C4-2B (cell line): ENCODE results near the gene CDK14.

Experiments
- CTCF ChIP-seq: fragments of 450-650 bp; conservative IDR thresholded peaks from 2 replicates; pipeline ENCODE4 v1.5.1; 2017; ENCODE audit warnings: mild to moderate bottlenecking
- ZFX ChIP-seq: fragments of 450-650 bp; IDR thresholded peaks from 2 replicates; pipeline ENCODE4 v1.6.1; 2017

GRCh38 chr7:91182819-91183764, 587.0 kb downstream of the CDK14 start:
- TF ChIP-seq CTCF (no peak), ZFX (no peak)
